Thoracic aorta (tissue), 2 donors: ENCODE data around the gene CCDC15. TPM values are rescaled to one million over a fixed set of nuclear protein-coding genes. Genes with fewer than 3 reads are reported as not detected.
A peak's percentile ranks its signal among the peaks of the same experiment; 100 is the strongest.

ENCODE experiments used
- ATAC-seq: fragments of 150-250 bp; one replicate; pipeline ENCODE4 v1.8.0; 2017; ENCODE audit warnings: low read depth; ENCODE audit not compliant: insufficient number of reproducible peaks, low FRiP score
- DNase-seq: peaks from one replicate; pipeline ENCODE4 v3.0.0-alpha.2; 2020; ENCODE audit warnings: low spot score
- H3K27ac ChIP-seq, 2 donors: fragments of 200-600 bp; sonication (generic); 1 replicate in 1 of 2; 2 replicates in 1 of 2; pipeline ENCODE4 v1.5.1; 2016; ENCODE audit warnings: mild to moderate bottlenecking in 2 of 2, moderate library complexity in 2 of 2
- H3K27me3 ChIP-seq: fragments of 200-600 bp; sonication (generic); replicated peaks from 2 replicates; pipeline ENCODE4 v1.6.0; 2016; ENCODE audit warnings: mild to moderate bottlenecking; ENCODE audit not compliant: insufficient read depth
- H3K36me3 ChIP-seq: fragments of 200-600 bp; sonication (generic); one replicate; pipeline ENCODE4 v1.5.1; 2016
- H3K4me1 ChIP-seq, 2 donors: fragments of 200-600 bp; sonication (generic); 1 replicate in 1 of 2; 2 replicates in 1 of 2; pipeline versions ENCODE4 v1.5.1 to v1.6.0; 2016; ENCODE audit warnings: low read depth in 2 of 2, mild to moderate bottlenecking in 1 of 2; ENCODE audit not compliant: control insufficient read depth in 1 of 2
- H3K4me3 ChIP-seq: fragments of 200-600 bp; sonication (generic); 2 replicates; pipeline ENCODE4 v1.5.1; 2016; ENCODE audit warnings: mild to moderate bottlenecking
- H3K9me3 ChIP-seq: fragments of 200-600 bp; sonication (generic); 2 replicates; pipeline ENCODE4 v1.5.1; 2016
- CTCF ChIP-seq: fragments of 200-600 bp; sonication (generic); IDR thresholded peaks from one replicate; pipeline ENCODE4 v1.5.1; 2019; ENCODE audit warnings: antibody characterized with exemption
- total RNA-seq, 2 donors: library from RNA; depleted of rRNA; stranded (reverse); fragments of >200 nt; gene quantifications; one replicate each; pipeline versions ENCODE4 v1.1.0 to v1.2.3, GENCODE V29; 2016

CCDC15 gene
- total RNA-seq, 2 donors from 2014 or later, result 0.49 to 1.2 TPM

GRCh38 chr11:125072218-125072960 lies 118.4 kb downstream of the CCDC15 start:
- Histone ChIP-seq H3K27me3 (no peaks in the 10 kb centered on the region), H3K36me3 (no peaks in the 10 kb centered on the region), H3K4me3 (no peak overlapping the region), H3K27ac (peak overlapping the region in 1 of 2 donors; percentile 21), H3K4me1 (peaks cover 0 to 3% of the 10 kb centered on the region in 2 donors), H3K9me3 (no peaks in the 10 kb centered on the region)
- TF ChIP-seq CTCF, result no peak
- DNase-seq, result no peak
- no peak for ATAC-seq

- Histone ChIP-seq H3K36me3 (no peaks in the 10 kb centered on the region), H3K27ac (peak overlapping the region in 1 of 2 donors; percentile 21), H3K4me1 (peaks cover 0 to 3% of the 10 kb centered on the region in 2 donors), H3K27me3 (no peaks in the 10 kb centered on the region), H3K4me3 (no peak overlapping the region), H3K9me3 (no peaks in the 10 kb centered on the region)
- ATAC-seq, result no peak
- no peak for TF ChIP-seq CTCF
- no peak for DNase-seq
Measured at GRCh38 chr11:125072961-125073590, 119.1 kb downstream of the CCDC15 start.

- Histone ChIP-seq H3K27me3 (no peaks in the 10 kb centered on the region), H3K36me3 (no peaks in the 10 kb centered on the region), H3K4me1 (peaks cover 0 to 3% of the 10 kb centered on the region in 2 donors), H3K9me3 (no peaks in the 10 kb centered on the region), H3K27ac (no peak overlapping the region), H3K4me3 (no peak overlapping the region)
- no peak for TF ChIP-seq CTCF
- no peak for ATAC-seq
- DNase-seq, result no peak
Measured at GRCh38 chr11:125073616-125074483, 119.8 kb downstream of the CCDC15 start.

GRCh38 chr11:125074511-125075241 lies 120.7 kb downstream of the CCDC15 start:
- H3K36me3 ChIP-seq, result no peaks in the 10 kb centered on the region
- ATAC-seq (no peak), DNase-seq (no peak)
- TF ChIP-seq CTCF, result no peak
- H3K9me3 ChIP-seq, result no peaks in the 10 kb centered on the region
- peaks cover 0 to 3% of the 10 kb centered on the region in 2 donors for H3K4me1 ChIP-seq
- H3K27me3 ChIP-seq, result no peaks in the 10 kb centered on the region
- no peak overlapping the region for H3K4me3 ChIP-seq
- H3K27ac ChIP-seq, result no peak overlapping the region
